Retinal pigment epithelial cell (primary cell): Measurements from ENCODE around the gene TMOD2.

Experiments
- DNase-seq: peaks from one replicate; pipeline ENCODE4 v3.0.0-alpha.2; 2010; ENCODE audit warnings: low read depth
- H3K4me3 ChIP-seq: 2 replicates; pipeline ENCODE4 v1.5.1; 2011; ENCODE audit warnings: mild to moderate bottlenecking, low read length, control low read depth, moderate library complexity
- TF ChIP-seq, protein P1 (sequence below): conservative IDR thresholded peaks from 2 replicates; pipeline ENCODE4 v1.5.1; 2011; ENCODE audit warnings: low read depth, low read length, control low read depth, inconsistent platforms

Gene TMOD2

DNA sequence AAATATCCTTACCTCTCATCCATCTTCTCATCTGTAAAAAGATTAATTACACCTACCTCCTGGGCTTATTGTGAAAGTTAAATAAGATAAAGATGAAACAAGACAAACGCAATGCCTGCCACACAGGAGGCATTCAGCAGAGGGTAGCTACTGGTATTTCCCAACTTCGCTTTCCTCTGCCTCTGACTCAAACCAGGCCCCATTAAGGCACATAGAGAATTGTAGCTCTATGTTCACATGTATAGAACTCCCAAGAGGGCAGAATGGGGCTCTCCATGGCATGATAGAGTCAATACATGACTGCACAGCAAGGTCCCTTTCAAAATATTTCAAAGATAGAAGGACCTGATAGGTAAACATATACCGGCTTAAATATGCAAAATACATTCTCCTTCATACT is 15.3 kb upstream of the TMOD2 start:
- H3K4me3 ChIP-seq, result no peak overlapping the region
- no peak for DNase-seq
- TF ChIP-seq, protein P1, sequence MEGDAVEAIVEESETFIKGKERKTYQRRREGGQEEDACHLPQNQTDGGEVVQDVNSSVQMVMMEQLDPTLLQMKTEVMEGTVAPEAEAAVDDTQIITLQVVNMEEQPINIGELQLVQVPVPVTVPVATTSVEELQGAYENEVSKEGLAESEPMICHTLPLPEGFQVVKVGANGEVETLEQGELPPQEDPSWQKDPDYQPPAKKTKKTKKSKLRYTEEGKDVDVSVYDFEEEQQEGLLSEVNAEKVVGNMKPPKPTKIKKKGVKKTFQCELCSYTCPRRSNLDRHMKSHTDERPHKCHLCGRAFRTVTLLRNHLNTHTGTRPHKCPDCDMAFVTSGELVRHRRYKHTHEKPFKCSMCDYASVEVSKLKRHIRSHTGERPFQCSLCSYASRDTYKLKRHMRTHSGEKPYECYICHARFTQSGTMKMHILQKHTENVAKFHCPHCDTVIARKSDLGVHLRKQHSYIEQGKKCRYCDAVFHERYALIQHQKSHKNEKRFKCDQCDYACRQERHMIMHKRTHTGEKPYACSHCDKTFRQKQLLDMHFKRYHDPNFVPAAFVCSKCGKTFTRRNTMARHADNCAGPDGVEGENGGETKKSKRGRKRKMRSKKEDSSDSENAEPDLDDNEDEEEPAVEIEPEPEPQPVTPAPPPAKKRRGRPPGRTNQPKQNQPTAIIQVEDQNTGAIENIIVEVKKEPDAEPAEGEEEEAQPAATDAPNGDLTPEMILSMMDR, result no peak

DNA sequence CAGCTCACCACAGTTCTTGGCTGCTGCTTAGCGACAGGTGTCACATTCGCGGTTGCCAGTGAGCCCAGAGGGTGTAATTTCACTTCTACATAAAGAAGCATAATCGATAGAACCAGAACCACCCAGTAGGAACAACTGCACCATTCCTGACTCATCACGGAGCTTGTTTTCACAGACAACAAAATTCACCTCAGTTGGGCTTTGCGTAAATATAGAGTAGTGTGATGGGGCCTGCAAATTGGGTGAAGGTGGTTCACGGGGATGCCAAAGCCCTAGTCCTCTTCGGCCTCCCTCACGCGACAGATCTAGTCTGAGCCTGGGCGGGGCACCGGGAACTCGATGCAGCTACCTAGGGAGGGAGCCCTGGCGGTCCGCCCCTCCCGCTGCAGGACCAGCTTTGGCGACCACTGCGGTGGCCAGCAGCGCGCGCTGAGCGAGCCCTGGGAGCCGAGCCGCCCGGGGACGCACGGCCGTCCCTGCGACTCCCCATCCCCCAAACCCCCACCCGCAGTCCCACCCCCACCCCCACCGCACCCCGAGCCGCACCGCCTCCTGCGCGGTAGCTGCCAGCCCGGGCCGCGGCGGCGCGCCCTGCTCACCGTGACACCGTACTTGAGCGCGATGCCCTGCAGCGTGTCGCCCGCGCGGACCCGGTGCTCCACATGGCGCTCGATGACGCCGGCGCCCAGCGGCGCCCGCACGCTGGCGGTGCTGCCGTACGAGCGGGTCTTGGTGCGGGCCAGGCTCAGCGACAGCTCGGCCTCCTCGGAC is 14.5 kb upstream of the TMOD2 start:
- TF ChIP-seq, protein P1, result no peak
- peak overlapping the region; percentile 60 for H3K4me3 ChIP-seq
- DNase-seq, result no peak

DNA sequence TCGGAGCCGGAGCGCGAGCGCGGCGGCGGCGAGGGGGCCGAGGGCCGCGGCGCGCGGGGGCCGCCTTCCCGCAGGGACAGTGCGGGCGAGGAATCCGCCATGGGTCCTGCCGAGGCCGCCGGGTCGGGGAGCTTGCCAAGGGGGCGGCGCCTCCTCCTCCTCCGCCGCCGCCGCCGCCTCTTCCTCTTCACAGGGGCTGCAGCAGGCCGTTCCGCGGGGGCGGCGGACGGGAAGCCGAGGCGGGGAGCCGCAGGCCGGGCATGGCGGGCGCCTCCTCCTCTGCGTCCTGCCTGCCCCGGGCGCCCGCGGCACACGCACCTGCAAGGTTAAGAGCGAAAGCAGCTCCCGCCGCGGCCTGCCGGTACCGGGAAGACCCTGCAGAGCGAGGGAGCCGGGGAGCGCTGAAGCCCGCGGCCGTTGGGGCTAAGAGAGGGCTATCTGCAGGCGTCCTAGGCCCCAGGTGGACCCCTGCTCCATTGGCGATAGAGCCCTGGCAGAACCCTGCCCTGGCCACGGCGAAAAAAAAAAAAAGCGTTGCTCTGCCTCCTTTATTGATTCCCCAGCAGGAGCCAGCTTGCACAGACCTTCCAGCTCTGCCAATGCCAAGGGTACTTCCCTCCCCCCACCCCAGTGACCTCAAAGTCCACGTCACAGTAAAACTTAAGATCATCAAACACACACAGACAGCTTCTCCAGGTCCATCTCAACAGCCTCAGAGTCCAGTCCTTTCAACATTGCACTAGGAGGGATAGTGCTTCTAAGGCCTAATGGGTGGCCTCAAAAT is 13.7 kb upstream of the TMOD2 start, which contains the start of gene LYSMD2:
Gene LYSMD2 (minus strand): TSS at position 134 of the 784 bp plus-strand sequence. CDS start 33 bp downstream, at position 101.
- H3K4me3 ChIP-seq, result peak within 1 kb of the TSS; percentile 60
- TF ChIP-seq, protein P1, result no peak
- DNase-seq, result no peak

DNA sequence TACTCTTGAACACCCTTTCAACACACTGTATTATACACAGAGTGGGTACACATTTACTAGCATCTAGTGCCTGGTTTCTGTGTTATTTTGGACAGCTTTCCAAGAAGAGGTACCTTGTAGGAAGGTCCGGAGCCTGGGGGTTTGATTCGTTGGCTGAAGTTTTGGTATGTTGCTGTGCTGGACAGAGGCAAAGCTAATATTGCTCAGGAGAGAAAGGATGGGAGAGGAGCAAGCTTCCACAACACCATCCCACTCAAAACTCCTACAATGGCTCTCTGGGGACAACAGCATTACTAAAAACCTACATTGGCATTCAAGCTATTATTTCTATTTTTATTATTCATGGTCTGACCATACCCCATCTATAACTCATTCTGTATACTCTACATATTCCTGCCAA is 12.8 kb upstream of the TMOD2 start:
- TF ChIP-seq, protein P1, result no peak

DNA sequence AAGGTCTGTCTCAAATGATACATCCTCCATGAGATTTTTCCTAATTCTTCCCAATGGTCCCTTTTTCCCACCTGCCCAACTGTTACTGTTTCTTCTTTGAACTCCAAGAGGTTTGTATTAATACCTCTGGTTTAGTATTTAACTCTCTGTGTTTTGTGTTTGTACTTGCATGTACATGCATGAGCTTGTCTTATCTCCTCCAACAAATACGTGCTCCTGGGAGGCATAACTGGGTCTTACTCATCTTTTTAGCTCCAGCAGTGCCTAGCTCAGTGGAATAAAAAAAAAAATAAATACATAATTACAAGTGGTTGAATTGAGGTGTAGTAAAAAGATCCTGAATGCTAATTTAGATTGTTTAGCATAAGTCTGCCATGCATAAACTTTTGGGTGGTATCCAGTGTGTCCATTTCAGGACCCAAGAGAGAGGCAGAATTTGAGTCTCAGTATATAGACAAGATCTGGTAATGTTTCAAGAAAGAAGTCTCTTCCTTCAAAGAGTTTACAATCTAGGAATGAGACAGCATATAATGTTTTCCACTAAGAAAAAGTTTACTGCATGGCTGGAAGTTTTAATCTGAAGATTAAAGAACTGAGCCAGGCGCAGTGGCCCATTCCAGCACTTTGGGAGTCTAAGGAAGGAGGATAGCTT is 12.2 kb upstream of the TMOD2 start:
- no peak overlapping the region for H3K4me3 ChIP-seq
- DNase-seq, result no peak
- TF ChIP-seq, protein P1, result no peak

More for the DNA sequence above, 12.8 kb upstream of the TMOD2 start:
- DNase-seq, result no peak
- no peak overlapping the region for H3K4me3 ChIP-seq

DNA sequence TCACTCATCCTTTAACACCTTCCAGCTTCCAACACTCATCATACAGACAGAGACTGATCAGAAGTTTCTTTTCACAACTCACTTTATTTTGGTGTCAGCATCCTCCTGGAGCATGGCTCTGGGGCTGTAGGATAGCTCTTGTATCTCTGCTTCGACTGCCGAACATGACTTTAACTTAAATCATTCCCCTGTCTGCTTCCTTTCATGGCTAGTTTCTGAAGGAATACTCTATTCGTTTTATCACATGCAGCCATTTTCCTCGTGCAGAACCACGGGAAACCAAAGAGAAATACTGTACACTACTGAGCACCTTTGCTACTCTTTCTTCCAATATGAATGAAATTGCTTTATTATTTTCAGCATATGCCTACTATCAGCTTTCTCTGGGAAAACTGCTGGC is 2.1 kb upstream of the TMOD2 start:
- no peak for DNase-seq
- TF ChIP-seq, protein P1, result no peak

More for the DNA sequence above, 2.1 kb upstream of the TMOD2 start:
- H3K4me3 ChIP-seq, result no peak overlapping the region
